GM18870 (cell line): ENCODE results near the gene NARF.

Source experiments
- ATAC-seq: cut with Tn5 transposase; IDR thresholded peaks from one replicate; pipeline ENCODE4 v1.9.1; 2021; ENCODE audit warnings: moderate library complexity; ENCODE audit not compliant: unreplicated experiment

NARF gene

GRCh38 chr17:82470065-82470464, 11.5 kb downstream of the NARF start:
- no peak for ATAC-seq

- no peak for ATAC-seq
These were observed 15.9 kb downstream of the NARF start for GRCh38 chr17:82474223-82475010.

- no peak for ATAC-seq
These were observed 16.9 kb downstream of the NARF start for GRCh38 chr17:82475458-82475857.

- ATAC-seq = no peak
These were observed 19.4 kb downstream of the NARF start for GRCh38 chr17:82477934-82478333.

- ATAC-seq = no peak
These were observed 21.1 kb downstream of the NARF start for GRCh38 chr17:82479602-82480001.

- ATAC-seq = no peak
These were observed 21.8 kb downstream of the NARF start for GRCh38 chr17:82480318-82480717.

DNA sequence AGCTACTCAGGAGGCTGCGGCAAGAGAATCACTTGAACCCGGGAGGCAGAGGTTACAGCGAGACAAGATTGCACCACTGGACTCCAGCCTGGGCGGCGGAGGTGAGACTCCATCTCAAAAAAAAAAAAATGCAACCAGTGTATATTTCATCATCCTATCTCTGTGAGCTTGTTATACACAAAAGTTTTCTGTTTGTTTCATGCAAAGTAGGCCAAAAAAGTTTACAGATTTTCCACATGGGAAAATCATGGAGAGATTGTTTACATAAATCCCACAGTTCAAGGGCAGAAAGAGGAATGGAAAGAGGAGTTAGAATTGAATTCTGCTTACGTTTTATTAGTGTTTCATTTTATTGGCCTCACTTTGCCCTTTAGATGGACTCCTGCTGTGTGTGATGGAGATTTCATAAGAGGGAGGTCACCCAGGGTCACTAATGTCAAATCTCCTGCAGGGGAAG, 24.7 kb downstream of the NARF start:
- ATAC-seq = no peak

GRCh38 chr17:82483836-82484235, 25.3 kb downstream of the NARF start:
- ATAC-seq = no peak

GRCh38 chr17:82486231-82487094, 27.9 kb downstream of the NARF start:
- no peak for ATAC-seq

- ATAC-seq = no peak
These were observed 29.4 kb downstream of the NARF start for GRCh38 chr17:82487910-82488309.

DNA sequence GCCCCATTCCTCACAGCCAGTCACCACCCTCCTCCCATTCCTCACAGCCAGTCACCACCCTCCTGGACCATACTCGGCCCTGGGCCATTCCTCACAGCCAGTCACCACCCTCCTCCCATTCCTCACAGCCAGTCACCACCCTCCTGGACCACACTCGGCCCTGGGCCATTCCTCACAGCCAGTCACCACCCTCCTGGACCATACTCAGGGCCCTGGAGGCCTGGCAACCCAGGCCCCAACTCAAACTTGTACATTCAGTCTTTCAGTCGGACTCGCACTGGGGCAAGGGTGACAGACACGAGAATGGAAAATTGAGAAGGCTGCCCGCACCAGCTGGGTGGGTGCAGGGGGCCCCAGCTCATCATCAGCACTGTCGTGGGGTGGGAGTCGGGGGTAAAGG, 30.6 kb downstream of the NARF start:
- no peak for ATAC-seq

GRCh38 chr17:82489851-82490511, 31.4 kb downstream of the NARF start:
- no peak for ATAC-seq

DNA sequence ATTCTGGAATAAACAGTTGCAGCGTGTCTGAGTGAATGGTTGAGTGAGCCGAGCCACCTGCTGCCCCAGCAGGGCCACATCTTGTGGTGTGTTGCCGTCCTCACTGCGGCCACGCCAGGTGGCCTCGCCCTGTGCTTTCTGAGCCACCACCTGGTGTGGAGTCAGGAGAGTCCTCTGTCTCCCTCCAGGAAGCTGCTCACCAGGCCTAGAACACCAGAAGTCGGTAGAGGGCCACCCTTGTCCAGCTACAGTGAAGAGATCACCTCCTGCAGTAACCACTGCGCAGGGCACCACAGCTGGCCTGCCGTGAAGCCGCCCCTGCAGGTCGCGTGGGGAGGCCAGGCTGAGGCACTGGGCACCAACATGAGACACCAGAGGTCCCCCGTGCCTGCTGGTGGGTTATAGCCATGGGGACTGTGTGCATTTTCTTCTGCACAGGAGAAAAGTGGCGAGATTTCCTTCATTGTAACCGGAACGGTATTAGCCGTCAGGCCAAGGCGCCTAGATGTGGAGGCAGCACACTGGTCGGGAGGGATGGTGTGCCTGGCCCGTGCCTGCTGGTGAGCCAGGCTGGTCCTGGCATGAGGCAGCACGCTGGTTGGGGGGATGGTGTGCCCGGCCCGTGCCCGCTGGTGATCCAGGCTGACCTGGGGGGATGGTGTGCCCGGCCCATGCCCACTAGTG, 32.1 kb downstream of the NARF start:
- no peak for ATAC-seq

- no peak for ATAC-seq
These were observed 32.6 kb downstream of the NARF start for GRCh38 chr17:82491196-82491530.

- ATAC-seq = no peak
These were observed 33.0 kb downstream of the NARF start for GRCh38 chr17:82491533-82491932.

DNA sequence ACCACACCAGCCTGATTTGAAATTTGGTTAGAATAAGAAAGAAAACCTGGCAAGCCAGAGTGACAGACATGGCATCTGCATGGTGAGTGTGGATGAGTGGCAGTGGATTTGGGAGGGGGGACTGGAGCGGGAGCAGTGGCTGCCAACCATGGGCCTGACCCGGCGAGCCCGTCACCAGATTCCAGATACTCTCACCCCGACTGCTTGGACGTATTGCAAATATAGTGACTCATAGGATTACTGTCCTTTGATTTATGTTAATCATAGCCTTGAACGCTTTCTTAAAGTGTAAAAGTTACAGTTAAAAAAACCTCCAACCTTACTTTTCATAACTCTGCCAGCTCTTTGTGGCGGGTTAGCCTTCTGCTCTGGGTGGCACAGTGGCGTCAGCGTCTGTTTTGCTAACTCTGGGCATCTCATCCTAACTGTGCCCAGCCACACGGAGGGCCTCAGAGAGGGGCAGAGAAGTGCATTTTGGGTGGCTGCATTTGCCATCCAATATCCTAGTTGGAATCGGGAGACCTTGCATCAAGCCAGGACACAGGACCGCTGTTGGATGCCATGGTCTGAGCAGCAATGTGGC, 34.2 kb downstream of the NARF start:
- no peak for ATAC-seq

GRCh38 chr17:82493226-82493781, 34.8 kb downstream of the NARF start:
- no peak for ATAC-seq

- ATAC-seq = peak; percentile 52
These were observed 35.9 kb downstream of the NARF start for GRCh38 chr17:82494236-82495055.

- no peak for ATAC-seq
These were observed 37.4 kb downstream of the NARF start for GRCh38 chr17:82495844-82496528.
